H9 (cell line): ENCODE measurements around the gene PCF11. TPM values are rescaled to one million over a fixed set of nuclear protein-coding genes. Genes with fewer than 3 reads are reported as not detected.

Source experiments
- DNase-seq: peaks from one replicate; pipeline ENCODE4 v3.0.0-alpha.2; 2017
- H2AFZ ChIP-seq: one replicate; pipeline ENCODE4 v1.6.1; 2013; ENCODE audit warnings: mild to moderate bottlenecking, low read length, control low read depth, moderate library complexity
- H2AK5ac ChIP-seq: 2 replicates; pipeline ENCODE4 v1.6.1; 2013; ENCODE audit warnings: low read length, control low read depth, mixed read lengths; ENCODE audit not compliant: insufficient read length
- H2BK120ac ChIP-seq: one replicate; pipeline ENCODE4 v1.6.1; 2013; ENCODE audit warnings: low read depth, mild to moderate bottlenecking, low read length, control low read depth, inconsistent platforms; ENCODE audit not compliant: poor library complexity, severe bottlenecking
- H2BK12ac ChIP-seq: 2 replicates; pipeline ENCODE4 v1.6.1; 2013; ENCODE audit warnings: low read length, control low read depth, mixed read lengths, low read depth; ENCODE audit not compliant: insufficient read length
- H2BK15ac ChIP-seq: 2 replicates; pipeline ENCODE4 v1.6.1; 2013; ENCODE audit warnings: low read depth, low read length, control low read depth
- H2BK20ac ChIP-seq: one replicate; pipeline ENCODE4 v1.6.1; 2013; ENCODE audit warnings: low read depth, mild to moderate bottlenecking, low read length, control low read depth, inconsistent platforms; ENCODE audit not compliant: poor library complexity, severe bottlenecking
- H2BK5ac ChIP-seq: 2 replicates; pipeline ENCODE4 v1.6.1; 2013; ENCODE audit warnings: low read length, control low read depth, mixed read lengths; ENCODE audit not compliant: insufficient read length
- H3K14ac ChIP-seq: 2 replicates; pipeline ENCODE4 v1.6.1; 2013; ENCODE audit warnings: low read length, control low read depth; ENCODE audit not compliant: insufficient read depth
- H3K18ac ChIP-seq: 2 replicates; pipeline ENCODE4 v1.6.1; 2013; ENCODE audit warnings: low read depth, mild to moderate bottlenecking, mixed read lengths, low read length, control low read depth; ENCODE audit not compliant: insufficient read length
- H3K23ac ChIP-seq: 2 replicates; pipeline ENCODE4 v1.6.1; 2013; ENCODE audit warnings: low read length, control low read depth, mixed read lengths, low read depth; ENCODE audit not compliant: insufficient read length
- H3K23me2 ChIP-seq: 2 replicates; pipeline ENCODE4 v1.6.1; 2013; ENCODE audit warnings: low read depth, mild to moderate bottlenecking, mixed read lengths, low read length, control low read depth; ENCODE audit not compliant: insufficient read length, poor library complexity, severe bottlenecking
- H3K27ac ChIP-seq: 2 replicates; pipeline ENCODE4 v1.5.1; 2013; ENCODE audit warnings: low read length, control low read depth, mixed read lengths, low read depth; ENCODE audit not compliant: insufficient read length
- H3K27me3 ChIP-seq: 2 replicates; pipeline ENCODE4 v1.6.1; 2013; ENCODE audit warnings: low read length, control low read depth, inconsistent platforms; ENCODE audit not compliant: insufficient read depth
- H3K4ac ChIP-seq: 2 replicates; pipeline ENCODE4 v1.6.1; 2013; ENCODE audit warnings: low read depth, mild to moderate bottlenecking, control low read depth, inconsistent platforms, low read length, moderate library complexity
- H3K4me1 ChIP-seq: 2 replicates; pipeline ENCODE4 v1.6.1; 2013; ENCODE audit warnings: low read length, control low read depth, inconsistent platforms; ENCODE audit not compliant: insufficient read depth
- H3K4me2 ChIP-seq: 2 replicates; pipeline ENCODE4 v1.6.1; 2013; ENCODE audit warnings: low read length, control low read depth, mixed read lengths; ENCODE audit not compliant: insufficient read length, insufficient read depth
- H3K56ac ChIP-seq: 2 replicates; pipeline ENCODE4 v1.6.1; 2013; ENCODE audit warnings: low read depth, mild to moderate bottlenecking, mixed read lengths, low read length, control low read depth; ENCODE audit not compliant: insufficient read length
- H3K79me1 ChIP-seq: 2 replicates; pipeline ENCODE4 v1.6.1; 2013; ENCODE audit warnings: low read depth, mild to moderate bottlenecking, moderate library complexity, low read length, control low read depth, inconsistent platforms; ENCODE audit not compliant: insufficient read depth, poor library complexity, severe bottlenecking
- H3K79me2 ChIP-seq: 2 replicates; pipeline ENCODE4 v1.6.1; 2013; ENCODE audit warnings: low read length, control low read depth, inconsistent platforms; ENCODE audit not compliant: insufficient read depth
- H3K9ac ChIP-seq: 2 replicates; pipeline ENCODE4 v1.6.1; 2013; ENCODE audit warnings: low read length, control low read depth, mixed read lengths; ENCODE audit not compliant: insufficient read length; ENCODE audit errors: extremely low read depth
- H3K9me3 ChIP-seq: one replicate; pipeline ENCODE4 v1.6.1; 2013; ENCODE audit warnings: low read depth, low read length, inconsistent platforms; ENCODE audit not compliant: control insufficient read depth
- H3T11ph ChIP-seq: one replicate; pipeline ENCODE4 v1.6.1; 2013; ENCODE audit warnings: mild to moderate bottlenecking, low read length, control low read depth, inconsistent platforms
- H4K20me1 ChIP-seq: one replicate; pipeline ENCODE4 v1.6.1; 2013; ENCODE audit not compliant: control insufficient read depth, insufficient read length, insufficient read depth
- H4K5ac ChIP-seq: 2 replicates; pipeline ENCODE4 v1.6.1; 2013; ENCODE audit warnings: low read depth, mild to moderate bottlenecking, mixed read lengths, low read length, control low read depth; ENCODE audit not compliant: insufficient read length
- H4K8ac ChIP-seq: replicated peaks from 2 replicates; pipeline ENCODE4 v1.6.1; 2013; ENCODE audit warnings: low read length, control low read depth, mixed read lengths, low read depth; ENCODE audit not compliant: insufficient read length
- H4K91ac ChIP-seq: 2 replicates; pipeline ENCODE4 v1.6.1; 2013; ENCODE audit warnings: low read depth, mild to moderate bottlenecking, moderate library complexity, mixed read lengths, low read length, control low read depth; ENCODE audit not compliant: insufficient read length
- H3K27ac Mint-ChIP-seq, 3 experiments: 2 replicates in 2 of 3; 3 replicates in 1 of 3; pipeline ENCODE4 v1.8.0; 2020 to 2021; ENCODE audit warnings: mixed read lengths in 3 of 3, mild to moderate bottlenecking in 1 of 3, moderate library complexity in 1 of 3
- H3K27me3 Mint-ChIP-seq: 2 replicates; pipeline ENCODE4 v1.8.0; 2021; ENCODE audit warnings: low read depth, mild to moderate bottlenecking, moderate library complexity, mixed read lengths
- H3K36me3 Mint-ChIP-seq, 3 experiments: 2 replicates in 2 of 3; 3 replicates in 1 of 3; pipeline ENCODE4 v1.8.0; 2020 to 2021; ENCODE audit warnings: low read depth in 3 of 3, mixed read lengths in 3 of 3; ENCODE audit not compliant: insufficient read depth in 1 of 3
- H3K4me1 Mint-ChIP-seq, 2 experiments: 2 replicates each; pipeline ENCODE4 v1.8.0; 2020; ENCODE audit warnings: mixed read lengths in 2 of 2
- H3K4me3 Mint-ChIP-seq, 2 experiments: 2 replicates in 1 of 2; 3 replicates in 1 of 2; pipeline ENCODE4 v1.8.0; 2020 to 2021; ENCODE audit warnings: mild to moderate bottlenecking in 2 of 2, mixed read lengths in 2 of 2, moderate library complexity in 1 of 2
- H3K9me3 Mint-ChIP-seq, 2 experiments: 2 replicates in 1 of 2; 3 replicates in 1 of 2; pipeline ENCODE4 v1.8.0; 2020; ENCODE audit warnings: mild to moderate bottlenecking in 2 of 2, mixed read lengths in 2 of 2, moderate library complexity in 1 of 2
- WGBS: extraction: QIAGEN DNeasy Blood & Tissue Kit; methylation state at CpG from one replicate; pipeline ENCODE4 v1.1.7; 2013; ENCODE audit warnings: missing lambda C conversion rate, low lambda C conversion rate, mixed read lengths; ENCODE audit not compliant: insufficient read length; ENCODE audit errors: extremely low coverage; 5-methylcytosine and 5-hydroxymethylcytosine counted together
- total RNA-seq: library from RNA; stranded (reverse); gene quantifications from 2 replicates; pipeline ENCODE4 v1.2.1, GENCODE V29; 2021
- TF ChIP-seq, protein P1 (sequence below): fragments of 200-600 bp; sonication (generic); conservative IDR thresholded peaks from 3 replicates; pipeline ENCODE4 v1.8.0; 2021; ENCODE audit warnings: antibody characterized with exemption, mild to moderate bottlenecking

PCF11 gene
- total RNA-seq, 1 experiment from 2014 or later, result 50.9 TPM

DNA sequence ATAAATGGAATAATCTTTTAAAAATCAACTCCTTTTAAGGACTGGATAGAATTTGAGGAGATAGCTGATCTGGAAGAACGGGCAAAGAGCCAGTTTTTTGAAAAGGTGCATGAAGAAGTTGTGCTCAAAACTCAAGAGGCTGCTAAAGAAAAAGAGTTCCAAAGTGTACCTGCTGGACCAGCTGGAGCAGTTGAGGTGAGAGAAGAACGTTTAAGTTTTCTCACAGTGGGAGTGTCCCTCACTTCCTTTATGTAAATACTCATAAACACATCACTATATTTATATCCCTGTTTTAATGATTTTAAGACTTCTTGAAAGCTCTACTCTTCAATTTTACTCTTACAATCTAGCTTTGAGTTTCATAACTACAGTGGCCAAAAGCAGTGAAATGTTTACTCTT, 24.9 kb downstream of the PCF11 start:
- Mint-ChIP-seq H3K36me3 (peaks cover 22 to 70% (median 59%) of the 10 kb centered on the region in 3 experiments; a peak in 6 of 7 replicates), H3K27me3 (no peaks in the 10 kb centered on the region)

More for the DNA sequence above, 24.9 kb downstream of the PCF11 start:
- Histone ChIP-seq H3K9ac (no peak overlapping the region), H2BK12ac (no peak overlapping the region), H2AFZ (no peak overlapping the region), H3K4ac (no peak overlapping the region), H2BK120ac (no peak overlapping the region), H2AK5ac (no peak overlapping the region), H3K23ac (no peak overlapping the region), H2BK20ac (no peak overlapping the region), H3K56ac (no peak overlapping the region), H3K79me1 (no peaks in the 10 kb centered on the region), H4K20me1 (no peaks in the 10 kb centered on the region), H4K5ac (no peak overlapping the region), H3T11ph (no peak overlapping the region), H4K91ac (no peak overlapping the region), H3K23me2 (no peaks in the 10 kb centered on the region), H3K79me2 (no peaks in the 10 kb centered on the region), H3K18ac (no peak overlapping the region), H3K27me3 (no peaks in the 10 kb centered on the region), H3K4me1 (no peaks in the 10 kb centered on the region), H3K4me2 (no peak overlapping the region), H3K27ac (no peak overlapping the region), H2BK5ac (no peak overlapping the region), H2BK15ac (no peak overlapping the region), H4K8ac (no peak overlapping the region), H3K9me3 (no peaks in the 10 kb centered on the region), H3K14ac (no peak overlapping the region)
- H3K4me3 Mint-ChIP-seq, result no peak overlapping the region
- DNase-seq, result no peak
- no peak overlapping the region for H3K27ac Mint-ChIP-seq
- H3K9me3 Mint-ChIP-seq, result no peaks in the 10 kb centered on the region
- no CpG with 5 or more reads among the region's 2 CpGs for WGBS
- TF ChIP-seq, protein P1, sequence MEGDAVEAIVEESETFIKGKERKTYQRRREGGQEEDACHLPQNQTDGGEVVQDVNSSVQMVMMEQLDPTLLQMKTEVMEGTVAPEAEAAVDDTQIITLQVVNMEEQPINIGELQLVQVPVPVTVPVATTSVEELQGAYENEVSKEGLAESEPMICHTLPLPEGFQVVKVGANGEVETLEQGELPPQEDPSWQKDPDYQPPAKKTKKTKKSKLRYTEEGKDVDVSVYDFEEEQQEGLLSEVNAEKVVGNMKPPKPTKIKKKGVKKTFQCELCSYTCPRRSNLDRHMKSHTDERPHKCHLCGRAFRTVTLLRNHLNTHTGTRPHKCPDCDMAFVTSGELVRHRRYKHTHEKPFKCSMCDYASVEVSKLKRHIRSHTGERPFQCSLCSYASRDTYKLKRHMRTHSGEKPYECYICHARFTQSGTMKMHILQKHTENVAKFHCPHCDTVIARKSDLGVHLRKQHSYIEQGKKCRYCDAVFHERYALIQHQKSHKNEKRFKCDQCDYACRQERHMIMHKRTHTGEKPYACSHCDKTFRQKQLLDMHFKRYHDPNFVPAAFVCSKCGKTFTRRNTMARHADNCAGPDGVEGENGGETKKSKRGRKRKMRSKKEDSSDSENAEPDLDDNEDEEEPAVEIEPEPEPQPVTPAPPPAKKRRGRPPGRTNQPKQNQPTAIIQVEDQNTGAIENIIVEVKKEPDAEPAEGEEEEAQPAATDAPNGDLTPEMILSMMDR, result no peak
- H3K4me1 Mint-ChIP-seq, result no peaks in the 10 kb centered on the region
